Esophagus muscularis mucosa (tissue), 4 donors: ENCODE measurements around the gene DNAI7. TPM values are rescaled to one million over a fixed set of nuclear protein-coding genes. Genes with fewer than 3 reads are reported as not detected.

ENCODE experiments used
- DNase-seq: peaks from one replicate; pipeline ENCODE4 v3.0.0-alpha.2; 2017; ENCODE audit errors: extremely low spot score
- H3K27ac ChIP-seq, 4 donors: fragments of 200-600 bp; sonication (generic); replicated peaks in 1 of 4; 1 replicate in 3 of 4; 2 replicates in 1 of 4; pipeline ENCODE4 v1.5.1; 2016 to 2019; ENCODE audit warnings: mild to moderate bottlenecking in 1 of 4
- H3K27me3 ChIP-seq, 4 donors: fragments of 200-600 bp; sonication (generic); one replicate each; pipeline versions ENCODE4 v1.5.1 to v1.6.0; 2016 to 2019
- H3K36me3 ChIP-seq, 4 donors: fragments of 200-600 bp; sonication (generic); one replicate each; pipeline ENCODE4 v1.5.1; 2016 to 2019
- H3K4me1 ChIP-seq, 4 donors: fragments of 200-600 bp; sonication (generic); one replicate each; pipeline ENCODE4 v1.5.1; 2016 to 2019
- H3K4me3 ChIP-seq, 4 donors: fragments of 200-600 bp; sonication (generic); 1 replicate in 2 of 4; 2 replicates in 2 of 4; pipeline ENCODE4 v1.5.1; 2016 to 2019; ENCODE audit warnings: mild to moderate bottlenecking in 4 of 4, moderate library complexity in 1 of 4
- H3K9me3 ChIP-seq, 4 donors: fragments of 200-600 bp; sonication (generic); 1 replicate in 3 of 4; 2 replicates in 1 of 4; pipeline ENCODE4 v1.5.1; 2016 to 2019
- CTCF ChIP-seq, 3 experiments: fragments of 200-600 bp in 2 of 3; fragments of 450-650 bp in 1 of 3; sonication (generic) in 2 of 3; IDR thresholded peaks; one replicate each; pipeline ENCODE4 v1.5.1; 2017 to 2019; ENCODE audit warnings: antibody characterized with exemption in 3 of 3, mild to moderate bottlenecking in 2 of 3, moderate library complexity in 1 of 3
- EP300 ChIP-seq: sonication (generic); formaldehyde crosslinking; IDR thresholded peaks from one replicate; pipeline ENCODE4 v1.6.1; 2017; ENCODE audit warnings: antibody characterized with exemption
- POLR2A ChIP-seq: fragments of 450-650 bp; IDR thresholded peaks from one replicate; pipeline ENCODE4 v1.6.1; 2017; ENCODE audit warnings: antibody characterized with exemption, moderate library complexity, mild to moderate bottlenecking, low read depth
- POLR2AphosphoS5 ChIP-seq, 2 donors: sonication (generic); formaldehyde crosslinking; IDR thresholded peaks; one replicate each; pipeline ENCODE4 v1.6.1; 2017; ENCODE audit warnings: antibody characterized with exemption in 2 of 2
- WGBS: methylation state at CpG from one replicate; pipeline ENCODE4 v1.1.5; 2018; 5-methylcytosine and 5-hydroxymethylcytosine counted together
- intact Hi-C: fragments of 100-400 bp; cut with DNase I; formaldehyde crosslinking; loops from one replicate; pipeline ENCODE4 v1.15.1; 2023
- total RNA-seq, 4 donors: library from RNA; depleted of rRNA; stranded (reverse); fragments of >200 nt; gene quantifications; one replicate each; pipeline versions ENCODE4 v1.1.0 to v1.2.1, GENCODE V29; 2016

Gene DNAI7
- total RNA-seq, 4 donors from 2014 or later = 0.26 to 1.3 (median 0.40) TPM; not detected in 1

GRCh38 chr12:25121110-25121509 lies 73.8 kb downstream of the DNAI7 start:
- no peak overlapping the region for H3K4me3 ChIP-seq
- WGBS = 90% methylated on average over 6 of the region's 6 CpGs
- intact Hi-C loops = no loop called here

DNA sequence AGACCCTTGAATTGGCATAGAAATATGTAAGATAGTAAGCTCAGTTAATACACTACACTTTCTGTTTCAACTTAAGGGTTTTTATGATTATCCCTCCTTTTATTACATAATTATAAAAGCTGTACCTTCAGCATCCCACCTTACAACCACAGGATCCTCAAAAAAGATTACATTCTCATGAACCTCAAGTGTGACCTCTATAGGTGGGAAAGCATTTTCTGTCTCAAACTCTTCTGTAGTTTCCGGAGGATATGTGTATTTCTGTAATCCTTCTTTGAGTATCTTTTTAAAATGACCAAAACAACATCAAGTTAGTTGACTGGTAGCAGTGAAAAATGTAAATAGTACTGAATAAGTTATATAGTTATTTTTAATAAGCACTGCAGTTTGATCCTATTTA lies 75.9 kb downstream of the DNAI7 start:
- no peak for DNase-seq
- intact Hi-C loops = no loop called here

More at GRCh38 chr12:25121110-25121509, 73.8 kb downstream of the DNAI7 start:
- H3K36me3 ChIP-seq = no peaks in the 10 kb centered on the region
- H3K27ac ChIP-seq = no peak overlapping the region
- no peaks in the 10 kb centered on the region for H3K4me1 ChIP-seq
- H3K9me3 ChIP-seq = no peaks in the 10 kb centered on the region
- no peak for DNase-seq
- TF ChIP-seq CTCF (IDR thresholded peaks at IDR 0.05) (no peak), POLR2AphosphoS5 (IDR thresholded peaks at IDR 0.05) (no peak), POLR2A (no peak), EP300 (no peak)
- H3K27me3 ChIP-seq = no peaks in the 10 kb centered on the region

DNA sequence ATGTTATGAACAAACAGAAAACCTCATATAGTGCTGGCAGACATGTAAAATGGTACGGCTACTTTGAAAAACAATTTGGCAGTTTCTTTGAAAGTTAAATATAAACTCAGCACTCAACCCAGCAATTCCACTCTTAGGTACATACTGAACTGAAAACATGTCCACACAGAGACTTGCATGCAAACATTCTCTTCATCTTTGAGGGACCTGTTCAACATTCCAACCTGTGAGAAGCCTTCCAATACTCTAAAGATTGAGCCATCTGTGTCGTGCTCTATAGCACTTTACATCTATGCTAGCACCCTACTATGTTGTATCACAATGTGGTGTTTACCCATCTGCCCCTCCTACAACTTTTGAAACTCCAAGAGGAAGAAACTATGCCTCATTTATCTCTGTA lies 79.3 kb downstream of the DNAI7 start:
- no peak overlapping the region for H3K4me3 ChIP-seq
- no peaks in the 10 kb centered on the region for H3K4me1 ChIP-seq
- no peak for DNase-seq
- H3K27me3 ChIP-seq = no peaks in the 10 kb centered on the region
- 85% methylated on average over 2 of the region's 2 CpGs for WGBS
- intact Hi-C loops = no loop called here
- TF ChIP-seq EP300 = no peak
- no peak for TF ChIP-seq POLR2AphosphoS5 (IDR thresholded peaks at IDR 0.05)
- no peak for TF ChIP-seq CTCF (IDR thresholded peaks at IDR 0.05)
- no peak for TF ChIP-seq POLR2A
- no peak overlapping the region for H3K27ac ChIP-seq
- H3K9me3 ChIP-seq = no peaks in the 10 kb centered on the region
- no peaks in the 10 kb centered on the region for H3K36me3 ChIP-seq

More for the DNA sequence above, 75.9 kb downstream of the DNAI7 start:
- no peak overlapping the region for H3K27ac ChIP-seq
- TF ChIP-seq POLR2A = no peak
- no peak for TF ChIP-seq EP300
- 74% methylated on average over 1 of the region's 1 CpG for WGBS
- no peaks in the 10 kb centered on the region for H3K9me3 ChIP-seq
- H3K27me3 ChIP-seq = no peaks in the 10 kb centered on the region
- no peak overlapping the region for H3K4me3 ChIP-seq
- no peaks in the 10 kb centered on the region for H3K36me3 ChIP-seq
- no peaks in the 10 kb centered on the region for H3K4me1 ChIP-seq

GRCh38 chr12:25113651-25114050 lies 81.3 kb downstream of the DNAI7 start:
- no peaks in the 10 kb centered on the region for H3K27me3 ChIP-seq
- TF ChIP-seq EP300 (no peak), CTCF (IDR thresholded peaks at IDR 0.05) (no peak), POLR2AphosphoS5 (IDR thresholded peaks at IDR 0.05) (no peak), POLR2A (no peak)
- no peaks in the 10 kb centered on the region for H3K4me1 ChIP-seq
- DNase-seq = no peak
- intact Hi-C loops = no loop called here
- H3K4me3 ChIP-seq = no peak overlapping the region
- 65% methylated on average over 3 of the region's 3 CpGs for WGBS
- H3K27ac ChIP-seq = no peak overlapping the region
- H3K9me3 ChIP-seq = no peaks in the 10 kb centered on the region
- no peaks in the 10 kb centered on the region for H3K36me3 ChIP-seq

DNA sequence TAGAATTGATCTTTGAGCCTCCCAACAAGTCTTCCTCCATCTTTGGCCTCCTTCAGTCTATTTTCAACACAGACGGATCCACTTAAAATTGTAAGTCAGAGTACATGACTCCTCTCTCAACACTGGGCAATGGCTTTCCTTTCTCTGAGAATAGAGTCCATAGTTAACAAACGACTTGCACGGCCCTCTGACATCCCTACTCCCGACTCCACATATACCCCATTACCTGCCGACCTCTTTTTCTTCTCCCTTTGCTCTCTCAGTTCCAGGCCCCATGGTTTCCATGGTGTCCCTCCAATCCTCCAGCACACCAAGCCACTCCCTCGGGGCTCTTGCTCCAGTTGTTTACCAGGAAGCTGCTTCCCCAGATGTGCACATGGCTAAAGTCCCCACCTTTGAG lies 84.7 kb downstream of the DNAI7 start:
- intact Hi-C loops = no loop called here
- 91% methylated on average over 6 of the region's 6 CpGs for WGBS
- no peak for DNase-seq
- H3K27me3 ChIP-seq = no peaks in the 10 kb centered on the region
- TF ChIP-seq POLR2A (no peak), EP300 (no peak), POLR2AphosphoS5 (IDR thresholded peaks at IDR 0.05) (no peak), CTCF (IDR thresholded peaks at IDR 0.05) (no peak)
- H3K4me3 ChIP-seq = no peak overlapping the region
- no peak overlapping the region for H3K27ac ChIP-seq
- H3K9me3 ChIP-seq = no peaks in the 10 kb centered on the region
- H3K36me3 ChIP-seq = no peaks in the 10 kb centered on the region
- no peaks in the 10 kb centered on the region for H3K4me1 ChIP-seq
